Suprapubic skin (tissue), 4 donors: ENCODE results near the gene PFDN2. TPM values are rescaled to one million over a fixed set of nuclear protein-coding genes. Genes with fewer than 3 reads are reported as not detected.

Experiments used
- DNase-seq, 2 donors: peaks; one replicate each; pipeline ENCODE4 v3.0.0-alpha.2; 2019; ENCODE audit warnings: low spot score in 2 of 2
- H3K27ac ChIP-seq: fragments of 200-600 bp; sonication (generic); one replicate; pipeline ENCODE4 v1.5.1; 2019
- H3K27me3 ChIP-seq: fragments of 200-600 bp; sonication (generic); one replicate; pipeline ENCODE4 v1.5.1; 2019
- H3K36me3 ChIP-seq: fragments of 200-600 bp; sonication (generic); one replicate; pipeline ENCODE4 v1.5.1; 2019
- H3K4me1 ChIP-seq: fragments of 200-600 bp; sonication (generic); one replicate; pipeline ENCODE4 v1.5.1; 2019
- H3K4me3 ChIP-seq: fragments of 200-600 bp; sonication (generic); one replicate; pipeline ENCODE4 v1.5.1; 2019; ENCODE audit warnings: mild to moderate bottlenecking
- H3K9me3 ChIP-seq: fragments of 200-600 bp; sonication (generic); one replicate; pipeline ENCODE4 v1.5.1; 2019
- EP300 ChIP-seq: sonication (generic); formaldehyde crosslinking; IDR thresholded peaks from one replicate; pipeline ENCODE4 v1.6.1; 2017; ENCODE audit warnings: antibody characterized with exemption
- POLR2A ChIP-seq, 2 donors: fragments of 450-650 bp; IDR thresholded peaks; one replicate each; pipeline ENCODE4 v1.6.1; 2017; ENCODE audit warnings: antibody characterized with exemption in 2 of 2, mild to moderate bottlenecking in 2 of 2, moderate library complexity in 2 of 2
- POLR2AphosphoS5 ChIP-seq, 3 donors: sonication (generic); formaldehyde crosslinking; IDR thresholded peaks; one replicate each; pipeline ENCODE4 v1.6.1; 2017; ENCODE audit warnings: antibody characterized with exemption in 3 of 3
- WGBS: methylation state at CpG from one replicate; pipeline ENCODE4 v1.1.5; 2018; 5-methylcytosine and 5-hydroxymethylcytosine counted together
- total RNA-seq, 4 donors: library from RNA; depleted of rRNA; stranded (reverse); fragments of >200 nt; gene quantifications; one replicate each; pipeline ENCODE4 v1.1.0, GENCODE V29; 2016
- TF ChIP-seq, protein P1 (sequence below), 2 donors: fragments of 200-600 bp in 1 of 2; fragments of 450-650 bp in 1 of 2; sonication (generic) in 1 of 2; IDR thresholded peaks; one replicate each; pipeline ENCODE4 v1.5.1; 2016 to 2019; ENCODE audit warnings: antibody characterized with exemption in 2 of 2, mild to moderate bottlenecking in 1 of 2, moderate library complexity in 1 of 2

The PFDN2 gene
- total RNA-seq, 4 donors from 2014 or later, result 21.3 to 33.9 (median 27.1) TPM

DNA sequence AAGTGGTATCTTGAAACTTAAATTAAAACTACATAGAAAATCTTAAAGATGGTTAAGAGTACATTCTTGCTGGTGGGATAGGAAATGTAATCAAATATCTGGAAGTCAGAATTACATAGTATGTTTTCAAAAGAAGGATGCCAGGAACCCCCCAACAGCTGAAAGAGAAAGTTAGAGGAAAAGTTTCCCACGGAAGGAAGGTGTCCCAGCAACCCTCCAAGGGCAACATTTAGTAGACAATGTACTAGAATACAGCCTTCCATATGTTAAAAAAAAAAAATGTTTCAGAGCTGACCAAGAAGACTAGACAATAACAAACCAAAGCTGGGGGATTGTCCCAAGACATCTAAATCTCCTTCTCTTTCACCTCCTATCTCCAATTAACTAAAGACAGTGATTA is 12.4 kb upstream of the PFDN2 start:
- no peak overlapping the region for H3K4me3 ChIP-seq
- TF ChIP-seq POLR2AphosphoS5 (IDR thresholded peaks at IDR 0.05) (no peak), POLR2A (IDR thresholded peaks at IDR 0.05) (no peak), EP300 (no peak)
- TF ChIP-seq, protein P1, sequence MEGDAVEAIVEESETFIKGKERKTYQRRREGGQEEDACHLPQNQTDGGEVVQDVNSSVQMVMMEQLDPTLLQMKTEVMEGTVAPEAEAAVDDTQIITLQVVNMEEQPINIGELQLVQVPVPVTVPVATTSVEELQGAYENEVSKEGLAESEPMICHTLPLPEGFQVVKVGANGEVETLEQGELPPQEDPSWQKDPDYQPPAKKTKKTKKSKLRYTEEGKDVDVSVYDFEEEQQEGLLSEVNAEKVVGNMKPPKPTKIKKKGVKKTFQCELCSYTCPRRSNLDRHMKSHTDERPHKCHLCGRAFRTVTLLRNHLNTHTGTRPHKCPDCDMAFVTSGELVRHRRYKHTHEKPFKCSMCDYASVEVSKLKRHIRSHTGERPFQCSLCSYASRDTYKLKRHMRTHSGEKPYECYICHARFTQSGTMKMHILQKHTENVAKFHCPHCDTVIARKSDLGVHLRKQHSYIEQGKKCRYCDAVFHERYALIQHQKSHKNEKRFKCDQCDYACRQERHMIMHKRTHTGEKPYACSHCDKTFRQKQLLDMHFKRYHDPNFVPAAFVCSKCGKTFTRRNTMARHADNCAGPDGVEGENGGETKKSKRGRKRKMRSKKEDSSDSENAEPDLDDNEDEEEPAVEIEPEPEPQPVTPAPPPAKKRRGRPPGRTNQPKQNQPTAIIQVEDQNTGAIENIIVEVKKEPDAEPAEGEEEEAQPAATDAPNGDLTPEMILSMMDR (IDR thresholded peaks at IDR 0.05), result no peak
- WGBS, result 54% methylated on average over 1 of the region's 1 CpG
- no peak for DNase-seq
- peaks cover 29% of the 10 kb centered on the region for H3K36me3 ChIP-seq
- no peaks in the 10 kb centered on the region for H3K27me3 ChIP-seq
- H3K4me1 ChIP-seq, result peaks cover 37% of the 10 kb centered on the region
- H3K9me3 ChIP-seq, result no peaks in the 10 kb centered on the region
- H3K27ac ChIP-seq, result no peak overlapping the region

DNA sequence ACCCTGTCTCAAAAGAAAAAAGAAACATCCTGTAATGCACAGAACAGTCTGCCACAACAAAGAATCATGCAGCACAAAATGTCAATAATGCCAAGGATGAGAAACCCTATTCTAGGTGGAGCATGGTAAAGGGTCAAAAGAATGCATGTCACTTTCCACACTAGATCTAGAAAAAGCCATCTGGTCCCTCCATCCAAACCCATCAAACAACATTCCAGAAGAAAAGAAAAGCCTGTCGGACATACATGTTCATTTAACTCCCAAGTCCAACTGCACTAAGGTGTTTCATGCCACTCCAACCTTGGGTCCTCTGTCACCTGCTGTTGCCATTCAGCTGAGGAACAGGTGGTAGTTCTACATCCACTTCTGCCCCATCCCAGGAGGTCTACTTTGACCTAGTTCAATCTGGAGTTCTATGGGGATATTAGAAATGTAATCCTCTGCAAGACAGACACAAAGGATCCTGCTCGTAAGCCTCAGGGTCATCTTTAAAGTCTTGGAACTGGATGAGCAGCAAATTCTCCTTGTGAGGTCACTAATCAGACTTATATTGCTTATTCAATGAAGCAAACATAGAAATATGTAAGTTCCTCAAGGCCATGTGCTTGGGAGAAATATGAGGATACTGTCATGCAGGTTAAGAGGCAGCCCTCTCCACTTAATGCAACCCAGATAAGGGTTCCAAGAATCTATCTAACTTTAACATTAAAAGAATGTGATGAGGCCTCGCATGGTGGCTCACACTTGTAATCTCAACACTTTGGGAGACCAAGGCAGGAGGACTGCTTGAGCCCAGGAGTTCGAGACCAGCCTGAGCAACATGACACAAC is 11.0 kb upstream of the PFDN2 start:
- Histone ChIP-seq H3K9me3 (no peaks in the 10 kb centered on the region), H3K36me3 (peaks cover 43% of the 10 kb centered on the region), H3K27ac (no peak overlapping the region), H3K4me1 (peaks cover 32% of the 10 kb centered on the region), H3K4me3 (no peak overlapping the region), H3K27me3 (no peaks in the 10 kb centered on the region)
- no peak for TF ChIP-seq POLR2A (IDR thresholded peaks at IDR 0.05)
- no peak for TF ChIP-seq EP300
- TF ChIP-seq POLR2AphosphoS5 (IDR thresholded peaks at IDR 0.05), result no peak
- TF ChIP-seq, protein P1 (IDR thresholded peaks at IDR 0.05), result no peak
- WGBS, result 86% methylated on average over 4 of the region's 4 CpGs
- no peak for DNase-seq

DNA sequence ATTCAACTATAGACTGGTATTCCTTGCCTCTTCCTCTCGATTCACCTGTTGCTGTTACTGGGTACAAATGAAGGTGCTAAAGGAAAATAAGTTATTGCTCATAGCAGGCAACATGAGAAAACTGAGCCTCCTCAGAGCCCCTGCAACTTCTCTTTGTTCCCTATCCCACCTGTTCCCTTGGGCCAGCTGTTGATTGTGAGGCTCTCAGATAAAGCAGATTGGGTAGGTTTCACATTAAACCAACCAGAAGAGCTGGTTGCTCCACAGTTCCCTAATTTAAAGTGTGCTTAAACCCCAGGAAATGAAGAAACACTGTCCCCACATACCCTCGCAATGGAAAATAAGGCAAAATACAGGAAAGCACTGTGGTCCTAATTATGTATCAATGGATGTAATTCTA is 9.8 kb upstream of the PFDN2 start:
- H3K36me3 ChIP-seq, result peaks cover 55% of the 10 kb centered on the region
- H3K27me3 ChIP-seq, result no peaks in the 10 kb centered on the region
- WGBS, result 87% methylated on average over 2 of the region's 2 CpGs
- H3K9me3 ChIP-seq, result no peaks in the 10 kb centered on the region
- peaks cover 25% of the 10 kb centered on the region for H3K4me1 ChIP-seq
- H3K4me3 ChIP-seq, result no peak overlapping the region
- DNase-seq, result no peak
- no peak overlapping the region for H3K27ac ChIP-seq
- TF ChIP-seq, protein P1 (IDR thresholded peaks at IDR 0.05), result no peak
- TF ChIP-seq EP300 (no peak), POLR2AphosphoS5 (IDR thresholded peaks at IDR 0.05) (no peak), POLR2A (IDR thresholded peaks at IDR 0.05) (no peak)

DNA sequence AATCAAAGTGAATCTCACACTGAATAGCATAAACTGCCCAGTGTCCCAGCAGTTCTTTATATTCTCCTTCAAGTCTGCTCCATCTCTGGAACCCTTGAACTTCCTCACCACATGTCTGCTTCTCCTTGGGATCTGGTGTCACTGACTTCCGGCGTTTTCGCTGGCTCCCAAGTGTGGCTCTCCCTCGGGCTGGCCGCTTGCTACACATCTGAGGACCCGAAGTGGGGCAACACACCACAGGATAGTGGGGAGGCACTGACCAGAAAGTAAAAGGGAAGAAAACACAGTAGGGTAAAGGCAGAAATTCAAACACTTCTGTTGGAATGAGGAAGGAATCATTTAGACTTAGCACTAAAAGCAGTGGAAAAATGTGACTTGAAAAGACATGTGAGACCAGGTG is 5.1 kb upstream of the PFDN2 start:
- no peak for DNase-seq
- Histone ChIP-seq H3K27me3 (no peaks in the 10 kb centered on the region), H3K4me1 (peaks cover 41% of the 10 kb centered on the region), H3K27ac (no peak overlapping the region), H3K4me3 (no peak overlapping the region), H3K36me3 (peaks cover 72% of the 10 kb centered on the region), H3K9me3 (no peaks in the 10 kb centered on the region)
- WGBS, result 85% methylated on average over 6 of the region's 6 CpGs
- no peak for TF ChIP-seq POLR2A (IDR thresholded peaks at IDR 0.05)
- TF ChIP-seq, protein P1 (IDR thresholded peaks at IDR 0.05), result no peak
- no peak for TF ChIP-seq EP300
- TF ChIP-seq POLR2AphosphoS5 (IDR thresholded peaks at IDR 0.05), result no peak

DNA sequence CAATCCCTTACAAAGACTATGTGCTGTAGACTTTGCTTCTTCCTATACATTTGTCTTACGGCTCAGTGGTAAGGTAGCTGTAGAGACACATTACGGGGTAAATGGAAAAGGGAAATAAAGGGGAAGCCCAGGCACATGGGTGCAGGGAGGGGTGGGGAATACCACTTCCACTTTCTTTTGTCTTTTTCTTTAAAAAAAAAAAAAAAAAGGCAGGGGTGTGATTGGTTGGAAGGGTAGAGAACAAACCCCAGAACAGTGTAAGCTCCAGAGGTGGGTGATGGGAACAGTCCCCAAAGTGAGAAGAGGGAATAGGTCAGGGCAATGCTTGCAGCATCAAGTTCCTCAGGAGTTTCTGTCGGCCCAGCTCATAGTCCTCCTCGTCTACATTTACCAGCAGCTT is 4.0 kb upstream of the PFDN2 start:
- Histone ChIP-seq H3K9me3 (no peaks in the 10 kb centered on the region), H3K36me3 (peaks cover 64% of the 10 kb centered on the region), H3K4me3 (no peak overlapping the region), H3K27ac (no peak overlapping the region), H3K27me3 (no peaks in the 10 kb centered on the region), H3K4me1 (peaks cover 40% of the 10 kb centered on the region)
- TF ChIP-seq POLR2AphosphoS5 (IDR thresholded peaks at IDR 0.05) (no peak), EP300 (no peak), POLR2A (IDR thresholded peaks at IDR 0.05) (no peak)
- TF ChIP-seq, protein P1 (IDR thresholded peaks at IDR 0.05), result no peak
- WGBS, result 78% methylated on average over 4 of the region's 4 CpGs
- DNase-seq, result no peak
